22Rv1 (cell line): ENCODE results near the gene PNMA1.

Experiments
- CTCF ChIP-seq: fragments of 450-650 bp; IDR thresholded peaks from 2 replicates; pipeline ENCODE4 v1.5.1; 2017; ENCODE audit warnings: mild to moderate bottlenecking
- ZFX ChIP-seq: fragments of 450-650 bp; IDR thresholded peaks from 2 replicates; pipeline ENCODE4 v1.6.1; 2017; ENCODE audit warnings: antibody characterized with exemption, borderline replicate concordance

GRCh38 chr14:73665130-73665529 lies 49.1 kb downstream of the PNMA1 start:
- TF ChIP-seq CTCF, result no peak
- no peak for TF ChIP-seq ZFX
